Gastrocnemius medialis (tissue), 4 donors: ENCODE data around the gene DIPK1B. TPM values are rescaled to one million over a fixed set of nuclear protein-coding genes. Genes with fewer than 3 reads are reported as not detected.

ENCODE experiments used
- ATAC-seq, 2 donors: fragments of 150-250 bp; one replicate each; pipeline ENCODE4 v1.9.1; 2016
- DNase-seq, 2 donors: peaks; one replicate each; pipeline ENCODE4 v3.0.0-alpha.2; 2019
- H3K27ac ChIP-seq, 4 donors: fragments of 200-600 bp; sonication (generic); 1 replicate in 1 of 4; 2 replicates in 3 of 4; pipeline ENCODE4 v1.5.1; 2016 to 2018; ENCODE audit warnings: mild to moderate bottlenecking in 2 of 4, moderate library complexity in 1 of 4
- H3K27me3 ChIP-seq, 3 donors: fragments of 200-600 bp; sonication (generic) in 2 of 3; 1 replicate in 1 of 3; 2 replicates in 2 of 3; pipeline versions ENCODE4 v1.5.1 to v1.6.0; 2016 to 2019; ENCODE audit warnings: mild to moderate bottlenecking in 1 of 3, moderate library complexity in 1 of 3
- H3K36me3 ChIP-seq, 2 donors: fragments of 200-600 bp; sonication (generic) in 1 of 2; one replicate each; pipeline ENCODE4 v1.5.1; 2017 to 2018
- H3K4me1 ChIP-seq, 2 donors: fragments of 200-600 bp; sonication (generic) in 1 of 2; one replicate each; pipeline ENCODE4 v1.5.1; 2016 to 2017; ENCODE audit warnings: mild to moderate bottlenecking in 2 of 2
- H3K4me3 ChIP-seq, 4 donors: fragments of 200-600 bp; sonication (generic) in 3 of 4; 1 replicate in 1 of 4; 2 replicates in 3 of 4; pipeline ENCODE4 v1.5.1; 2016 to 2019; ENCODE audit warnings: mild to moderate bottlenecking in 2 of 4
- H3K9me3 ChIP-seq, 3 donors: fragments of 200-600 bp; sonication (generic) in 2 of 3; 1 replicate in 1 of 3; 2 replicates in 2 of 3; pipeline ENCODE4 v1.5.1; 2016 to 2019
- CTCF ChIP-seq, 5 experiments: fragments of 450-650 bp in 3 of 5; fragments of 200-600 bp in 2 of 5; sonication (generic) in 2 of 5; IDR thresholded peaks in 4 of 5; conservative IDR thresholded peaks in 1 of 5; 1 replicate in 4 of 5; 2 replicates in 1 of 5; pipeline ENCODE4 v1.5.1; 2016 to 2019; ENCODE audit warnings: antibody characterized with exemption in 5 of 5, mild to moderate bottlenecking in 3 of 5, moderate library complexity in 3 of 5
- POLR2A ChIP-seq, 2 donors: fragments of 450-650 bp; IDR thresholded peaks; one replicate each; pipeline ENCODE4 v1.6.1; 2017; ENCODE audit warnings: antibody characterized with exemption in 2 of 2, mild to moderate bottlenecking in 2 of 2, moderate library complexity in 2 of 2
- in situ Hi-C, 4 donors: fragments of 200-750 bp; cut with MboI; loops; one replicate each; pipeline versions ENCODE4 v1.15.0 to v1.8.0; 2017; ENCODE audit warnings: low sequenced_read_pairs in 4 of 4
- intact Hi-C: fragments of 100-400 bp; cut with DNase I; formaldehyde crosslinking; loops from one replicate; pipeline ENCODE4 v1.15.1; 2023; ENCODE audit warnings: low total_unique reads
- total RNA-seq, 4 donors: library from RNA; depleted of rRNA; stranded (reverse); fragments of >200 nt; gene quantifications; one replicate each; pipeline versions ENCODE4 v1.1.0 to v1.2.3, GENCODE V29; 2016

The DIPK1B gene
- total RNA-seq, 4 donors from 2014 or later, result 1.8 to 4.6 (median 3.8) TPM

- Histone ChIP-seq H3K4me1 (peaks cover 10 to 14% of the 10 kb centered on the region in 2 donors), H3K27me3 (no peaks in the 10 kb centered on the region), H3K36me3 (no peaks in the 10 kb centered on the region), H3K4me3 (peak overlapping the region; percentile 14 to 31 (median 24)), H3K27ac (peak overlapping the region; percentile 36 to 72 (median 66)), H3K9me3 (no peaks in the 10 kb centered on the region)
- TF ChIP-seq CTCF (IDR thresholded peaks at IDR 0.05 in 4 of 5, conservative IDR thresholded peaks at IDR 0.05 in 1 of 5) (no peak), POLR2A (IDR thresholded peaks at IDR 0.05) (no peak)
- DNase-seq (peak in 1 of 2 donors; percentile 47), ATAC-seq (peak; percentile 64 to 69)
- intact Hi-C loops (no loop called here), in situ Hi-C loops (no loop called here)
Observed at GRCh38 chr9:136757328-136757727, 45.0 kb downstream of the DIPK1B start.

GRCh38 chr9:136757751-136758140 is 45.4 kb downstream of the DIPK1B start:
- DNase-seq (no peak), ATAC-seq (peak; percentile 8 to 32)
- Histone ChIP-seq H3K36me3 (no peaks in the 10 kb centered on the region), H3K4me1 (peaks cover 10 to 14% of the 10 kb centered on the region in 2 donors), H3K4me3 (peak overlapping the region; percentile 14 to 31 (median 24)), H3K27me3 (no peaks in the 10 kb centered on the region), H3K27ac (peak overlapping the region; percentile 36 to 72 (median 66)), H3K9me3 (no peaks in the 10 kb centered on the region)
- intact Hi-C loops (no loop called here), in situ Hi-C loops (no loop called here)
- TF ChIP-seq POLR2A (IDR thresholded peaks at IDR 0.05), result no peak
- no peak for TF ChIP-seq CTCF (IDR thresholded peaks at IDR 0.05 in 4 of 5, conservative IDR thresholded peaks at IDR 0.05 in 1 of 5)

- no peaks in the 10 kb centered on the region for H3K27me3 ChIP-seq
- DNase-seq, result no peak
- in situ Hi-C loops (no loop called here), intact Hi-C loops (no loop called here)
- no peaks in the 10 kb centered on the region for H3K36me3 ChIP-seq
- H3K4me3 ChIP-seq, result no peak overlapping the region
- no peaks in the 10 kb centered on the region for H3K9me3 ChIP-seq
- TF ChIP-seq CTCF (IDR thresholded peaks at IDR 0.05 in 4 of 5, conservative IDR thresholded peaks at IDR 0.05 in 1 of 5), result no peak
- TF ChIP-seq POLR2A (IDR thresholded peaks at IDR 0.05), result no peak
- no peak for ATAC-seq
- H3K27ac ChIP-seq, result no peak overlapping the region
- H3K4me1 ChIP-seq, result peaks cover 10 to 14% of the 10 kb centered on the region in 2 donors
Observed at GRCh38 chr9:136759001-136759400, 46.6 kb downstream of the DIPK1B start.

- H3K4me1 ChIP-seq, result peaks cover 10 to 14% of the 10 kb centered on the region in 2 donors
- TF ChIP-seq CTCF (IDR thresholded peaks at IDR 0.05 in 4 of 5, conservative IDR thresholded peaks at IDR 0.05 in 1 of 5) (no peak), POLR2A (IDR thresholded peaks at IDR 0.05) (no peak)
- no peak for DNase-seq
- H3K36me3 ChIP-seq, result no peaks in the 10 kb centered on the region
- no peak overlapping the region for H3K4me3 ChIP-seq
- H3K9me3 ChIP-seq, result no peaks in the 10 kb centered on the region
- in situ Hi-C loops, result no loop called here
- H3K27me3 ChIP-seq, result no peaks in the 10 kb centered on the region
- no peak overlapping the region for H3K27ac ChIP-seq
- ATAC-seq, result no peak
- intact Hi-C loops, result no loop called here
Observed at GRCh38 chr9:136759436-136760325, 47.3 kb downstream of the DIPK1B start.
